HG03565 (cell line): ENCODE data around the gene MMAA.
"Not testable (repeated sequence)": the region's sequence is repeated elsewhere in the genome, so short reads cannot be mapped to it uniquely, and the experiment has no call there.

Experiments used
- ATAC-seq: cut with Tn5 transposase; IDR thresholded peaks from one replicate; pipeline ENCODE4 v1.9.1; 2021; ENCODE audit warnings: mild to moderate bottlenecking, moderate library complexity; ENCODE audit not compliant: unreplicated experiment

MMAA gene

DNA sequence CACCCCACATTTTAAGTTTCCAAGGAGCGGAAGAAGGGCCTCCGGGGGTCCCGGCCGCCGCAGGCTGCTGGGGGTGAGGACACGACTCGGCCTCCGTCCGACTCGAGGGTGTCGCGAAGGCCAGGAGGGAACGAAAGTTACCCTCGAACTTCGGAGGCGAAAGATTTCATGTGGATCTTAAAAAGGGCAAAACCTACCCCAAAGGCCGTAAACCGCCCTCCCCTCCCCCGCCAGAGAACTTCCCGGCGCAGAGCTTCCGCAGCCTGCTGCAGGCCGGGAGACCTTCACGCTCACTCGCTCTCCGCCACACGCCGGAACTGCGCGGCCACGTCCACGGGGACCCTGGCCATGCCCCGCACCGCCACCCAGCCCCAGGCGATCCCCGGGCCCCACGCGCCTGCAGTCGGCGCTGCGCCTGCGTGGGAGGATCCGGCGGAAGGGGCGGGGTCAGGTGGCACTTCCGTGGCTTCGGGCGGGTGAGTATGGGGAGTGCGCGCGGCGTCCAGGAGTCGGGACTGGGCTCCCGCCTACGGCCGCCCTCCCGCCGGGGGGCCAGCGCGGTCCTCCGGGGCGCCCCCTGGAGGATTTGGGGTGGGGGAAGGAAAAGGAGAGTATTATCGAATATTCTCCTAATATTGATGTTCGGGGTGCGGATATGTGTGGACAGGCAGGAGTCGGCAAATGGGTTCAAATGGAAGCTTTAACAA is at the start of gene MMAA:
TSS of gene MMAA (plus strand) at position 454 of the 707 bp plus-strand sequence. CDS start 19,755 bp downstream, outside the sequence.
- peak; percentile 80 for ATAC-seq

DNA sequence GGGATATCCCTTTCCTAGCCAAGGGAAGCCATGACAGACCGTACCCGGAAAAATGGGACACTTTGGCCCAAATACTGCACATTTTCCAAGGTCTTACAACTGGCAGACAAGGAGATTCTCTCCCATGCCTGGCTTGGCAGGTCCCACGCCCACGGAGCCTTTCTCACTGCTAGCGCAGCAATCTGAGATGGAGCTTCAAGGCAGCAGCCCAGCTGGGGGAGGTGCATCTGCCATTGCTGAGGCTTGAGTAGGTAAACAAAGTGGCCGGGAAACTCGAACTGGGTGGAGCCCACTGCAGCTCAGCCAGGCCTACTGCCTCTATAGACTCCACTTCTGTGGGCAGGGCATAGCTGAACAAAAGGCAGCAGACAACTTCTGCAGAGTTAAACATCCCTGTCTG is 44.6 kb upstream of the MMAA start:
- not testable (repeated sequence) for ATAC-seq

DNA sequence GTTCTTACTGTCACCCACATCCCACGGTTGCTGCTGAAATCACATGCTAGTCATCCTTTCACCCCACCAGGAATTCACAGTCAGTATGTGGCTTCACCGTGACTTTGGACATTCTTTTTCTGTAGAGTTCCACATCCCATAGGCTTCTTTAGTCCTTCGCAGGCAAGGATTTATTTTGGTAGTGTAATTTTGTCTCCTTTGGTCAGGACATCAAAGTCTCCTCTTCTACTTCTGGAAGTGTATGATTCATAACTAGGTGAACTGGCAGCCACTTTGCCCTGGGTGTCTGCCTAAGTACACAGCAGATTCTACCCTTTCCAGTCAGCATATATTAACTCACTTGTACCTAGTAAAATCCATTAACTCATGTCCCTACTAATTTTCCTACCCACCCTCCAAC is 38.3 kb upstream of the MMAA start:
- no peak for ATAC-seq

DNA sequence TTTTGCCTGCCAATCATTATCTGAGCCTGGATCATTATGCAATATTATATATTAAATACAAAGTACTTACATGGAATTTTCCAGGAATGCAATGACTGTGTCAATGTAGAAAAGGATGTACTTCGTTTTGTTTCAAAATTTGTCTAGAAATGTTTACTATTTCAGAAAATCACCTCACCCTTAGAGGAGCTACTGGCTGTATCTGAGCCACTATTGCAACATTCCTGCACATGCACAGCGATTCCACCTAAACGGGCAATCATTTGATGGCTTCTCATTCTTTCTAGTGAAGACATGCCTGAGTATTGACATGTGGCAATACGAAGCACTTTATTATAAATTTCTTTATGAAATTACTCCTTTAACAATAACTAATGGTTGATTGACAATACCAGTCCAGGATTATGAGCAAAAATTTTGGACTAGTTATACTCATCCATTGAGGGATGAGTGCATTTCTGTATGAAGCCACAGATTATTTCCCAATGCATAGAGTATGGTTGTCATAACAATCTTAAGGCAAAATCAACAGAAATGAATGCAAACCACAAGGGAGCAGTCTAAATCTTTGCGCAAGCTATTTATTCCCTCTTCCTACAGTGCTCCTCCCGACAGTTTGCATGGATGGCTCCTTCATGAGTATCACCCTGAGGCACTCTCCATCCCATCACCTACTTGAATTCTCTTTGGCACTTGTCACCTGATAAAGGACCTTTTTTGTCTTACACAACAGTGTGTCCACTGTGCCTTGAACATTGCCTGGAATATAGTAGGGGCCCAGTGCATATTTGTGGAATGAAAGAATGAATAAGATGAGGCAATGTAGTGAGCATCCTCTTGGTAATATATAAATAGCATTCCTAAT is 35.8 kb upstream of the MMAA start:
- no peak for ATAC-seq

DNA sequence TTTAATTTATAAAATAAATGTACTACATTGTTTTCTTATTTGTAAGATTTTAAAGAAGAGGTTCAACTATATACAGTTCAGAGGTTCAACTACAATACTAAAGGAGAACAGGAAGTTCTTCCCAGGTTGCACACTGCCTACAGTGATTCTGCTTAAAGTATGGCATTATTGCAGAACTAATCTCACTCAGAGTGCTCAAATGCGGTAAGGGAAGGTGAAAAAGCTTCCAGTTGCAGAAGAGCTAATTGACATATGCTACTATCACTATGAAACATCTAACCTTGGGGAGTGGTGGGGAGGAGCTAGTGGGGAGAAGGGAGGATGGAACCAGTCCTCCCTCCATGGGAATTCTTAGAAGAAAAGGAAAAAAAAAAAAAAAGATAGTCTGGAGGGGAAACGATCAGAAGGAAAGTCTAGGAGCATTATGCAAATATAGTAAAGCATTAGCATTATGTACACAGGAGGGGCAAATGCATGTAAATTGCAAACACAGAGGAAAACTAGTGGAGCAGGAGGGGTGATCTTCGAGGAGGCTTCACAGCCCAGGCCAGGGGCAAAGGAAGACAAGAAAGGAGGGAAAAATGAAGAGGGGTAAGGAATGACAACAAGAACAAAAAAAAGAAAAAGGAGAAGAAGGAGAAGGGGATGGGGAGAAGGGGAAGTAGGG is 32.0 kb upstream of the MMAA start:
- ATAC-seq = no peak

DNA sequence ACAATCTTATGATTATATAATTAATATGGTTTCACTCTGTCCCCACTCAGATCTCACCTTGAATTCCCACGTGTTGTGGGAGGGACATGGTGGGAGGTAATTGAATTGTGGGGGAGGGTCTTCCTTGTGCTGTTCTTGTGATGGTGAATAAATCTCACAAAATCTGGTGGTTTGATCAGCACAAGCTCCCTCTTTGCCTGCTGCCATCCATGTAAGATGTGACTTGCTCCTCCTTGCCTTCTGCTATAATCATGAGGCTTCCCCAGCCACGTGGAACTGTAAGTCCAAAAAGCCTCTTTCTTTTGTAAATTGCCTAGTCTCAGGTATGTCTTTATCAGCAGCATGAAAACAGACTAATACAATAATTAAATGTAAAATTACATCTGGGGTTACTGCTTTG is 29.8 kb upstream of the MMAA start:
- ATAC-seq = not testable (repeated sequence)

DNA sequence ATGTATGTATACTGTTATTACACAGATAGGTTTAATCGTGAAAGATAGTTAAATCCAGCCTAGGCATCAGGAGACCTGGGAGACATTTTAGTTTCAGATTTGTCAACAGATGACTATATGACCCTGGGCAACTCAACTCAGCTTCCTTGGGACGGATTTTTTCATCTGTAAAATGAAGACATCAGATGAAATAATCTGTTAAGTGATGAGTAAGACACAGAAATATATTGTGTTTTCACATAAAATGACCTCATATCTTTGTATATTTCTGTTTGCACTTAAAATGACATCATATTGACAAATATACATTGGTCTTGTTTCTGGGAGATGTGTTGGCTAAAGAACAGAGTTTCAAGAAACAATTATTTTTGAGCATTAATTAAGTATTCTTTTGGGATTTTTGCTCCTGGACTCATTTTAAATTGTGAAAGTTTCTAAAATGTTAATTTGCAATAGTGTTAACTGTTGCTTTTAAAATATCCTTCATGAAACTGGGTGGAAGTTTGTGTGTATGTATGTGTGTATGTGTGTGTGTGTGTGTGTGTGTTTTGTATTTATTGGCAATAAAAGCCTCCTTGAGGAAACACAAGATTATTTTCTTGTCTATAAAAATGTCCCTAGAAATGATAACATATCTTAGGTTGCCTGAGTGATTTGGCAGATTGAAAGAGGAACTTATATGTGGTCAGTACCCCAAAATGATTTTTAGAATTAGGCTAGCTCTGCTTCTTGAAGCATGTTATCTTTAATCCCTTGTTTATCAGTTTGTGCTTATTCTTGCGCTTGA is 29.1 kb upstream of the MMAA start:
- no peak for ATAC-seq

DNA sequence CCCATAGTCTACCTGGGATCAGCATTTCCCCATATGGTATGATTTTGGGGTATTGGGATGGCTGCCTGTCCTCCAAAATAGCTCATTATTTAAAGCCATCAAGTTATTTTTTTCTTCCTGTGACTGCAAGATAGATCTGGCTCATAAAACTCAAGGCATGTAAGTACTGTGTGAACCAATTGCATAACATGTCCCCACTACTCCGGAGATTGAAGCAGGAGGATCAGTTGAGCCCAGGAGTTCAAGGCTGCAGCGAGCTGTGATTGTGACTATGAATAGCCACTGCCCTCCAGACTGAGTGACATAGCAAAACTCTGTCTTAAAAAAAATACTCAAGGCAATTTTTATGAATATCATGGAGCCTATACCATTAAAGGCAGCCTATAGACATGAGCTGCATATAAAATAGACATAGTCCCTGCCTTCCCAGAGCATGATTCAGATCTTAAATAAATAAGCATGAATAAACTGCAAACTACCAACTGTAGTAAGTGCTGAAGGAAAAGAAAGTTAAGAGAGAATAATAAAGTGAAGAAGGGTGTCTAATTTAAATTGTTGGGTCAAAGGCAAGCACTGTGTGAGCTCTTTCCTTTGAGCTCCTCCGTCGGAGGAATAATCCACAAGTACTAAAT is 16.9 kb upstream of the MMAA start:
- no peak for ATAC-seq

DNA sequence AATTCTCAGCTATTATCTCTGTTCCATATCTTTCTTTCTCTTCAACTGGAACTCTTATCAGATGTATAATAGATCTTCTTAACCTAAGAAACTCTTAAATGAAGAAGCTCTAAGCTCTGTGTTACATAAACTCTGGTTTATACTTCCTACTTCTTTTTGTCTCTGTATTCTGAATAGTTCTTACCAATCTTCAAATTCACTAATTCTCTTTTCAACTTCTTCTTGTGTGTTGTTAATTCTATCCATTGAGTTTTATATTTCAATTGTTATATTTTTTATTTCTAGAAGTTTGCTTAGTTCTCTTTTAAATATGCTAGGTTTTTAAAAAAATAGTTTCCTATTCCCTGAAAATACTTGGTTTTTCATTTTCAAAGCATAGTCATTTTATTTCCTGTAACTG is 13.2 kb upstream of the MMAA start:
- ATAC-seq = no peak

DNA sequence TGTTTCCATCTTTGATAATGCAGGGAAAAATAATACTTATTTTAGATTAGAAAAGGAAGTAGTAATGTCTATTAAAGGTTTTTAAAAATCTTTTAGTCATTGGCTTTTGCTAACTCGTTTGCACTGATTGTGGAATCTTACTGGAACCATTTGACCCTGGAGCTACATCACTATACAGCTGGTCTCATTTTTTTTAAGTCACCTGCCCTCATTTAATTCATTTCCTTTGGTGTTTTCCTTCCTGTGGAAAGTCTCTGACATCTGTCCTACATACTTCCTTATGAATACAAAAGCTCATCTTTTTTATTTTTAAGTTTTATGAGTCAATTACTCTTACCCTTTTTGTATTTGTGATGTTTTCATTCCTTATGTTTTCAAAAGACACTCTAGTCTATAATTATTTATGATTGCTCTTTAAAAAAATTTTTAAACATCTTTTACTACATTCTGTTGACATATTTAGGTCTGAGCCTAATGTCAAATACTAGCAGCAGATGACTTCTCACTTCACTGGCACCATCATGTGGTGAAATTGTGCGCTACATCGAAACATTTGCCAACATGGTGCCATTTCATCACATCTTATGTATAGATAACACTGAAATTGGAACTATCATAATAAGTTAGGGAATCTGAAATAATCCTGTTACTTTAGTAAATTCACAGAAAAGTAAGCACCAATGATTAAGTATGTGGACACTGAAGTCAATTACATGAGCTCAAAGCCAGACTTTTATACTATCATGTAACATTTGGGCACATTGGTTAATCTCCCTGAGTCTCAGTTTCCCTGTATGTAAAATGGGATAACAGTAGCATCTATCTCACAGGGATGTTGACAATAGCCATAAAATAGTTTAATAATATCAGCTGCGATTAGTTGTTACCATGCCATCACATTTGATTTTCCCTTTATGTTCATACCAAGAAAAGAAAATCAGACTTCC is 9.4 kb upstream of the MMAA start:
- peak; percentile 64 for ATAC-seq

DNA sequence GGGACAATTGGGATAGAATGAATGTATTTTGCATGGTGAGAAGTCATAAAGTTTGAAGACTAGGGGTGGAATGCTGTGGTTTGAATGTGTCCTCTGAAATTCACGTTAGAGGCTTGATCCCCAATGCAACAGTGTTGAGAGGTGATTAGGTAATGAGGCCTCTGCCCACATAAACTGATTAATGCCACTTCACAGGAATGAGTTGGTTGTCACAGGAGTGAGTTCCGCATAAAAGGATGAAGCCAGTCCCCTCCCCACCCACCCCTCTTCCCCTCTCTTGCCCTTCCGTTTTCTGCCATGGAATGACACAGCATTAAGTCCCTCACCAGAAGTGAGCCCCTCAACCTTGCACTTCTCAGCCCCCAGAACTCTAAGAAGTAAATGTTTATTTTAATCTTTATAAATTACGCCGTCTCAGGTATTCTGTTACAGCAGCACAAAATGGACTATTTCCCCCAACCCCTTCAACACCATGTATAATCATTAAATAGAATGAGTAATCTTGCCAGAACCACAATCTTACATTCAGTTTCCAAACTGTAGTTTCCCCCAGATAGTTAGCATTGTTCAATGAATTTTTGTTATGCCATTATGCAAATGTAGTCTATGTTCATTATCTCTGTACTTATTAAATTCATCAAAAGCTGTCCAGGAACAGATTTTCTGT is 5.5 kb upstream of the MMAA start:
- no peak for ATAC-seq

DNA sequence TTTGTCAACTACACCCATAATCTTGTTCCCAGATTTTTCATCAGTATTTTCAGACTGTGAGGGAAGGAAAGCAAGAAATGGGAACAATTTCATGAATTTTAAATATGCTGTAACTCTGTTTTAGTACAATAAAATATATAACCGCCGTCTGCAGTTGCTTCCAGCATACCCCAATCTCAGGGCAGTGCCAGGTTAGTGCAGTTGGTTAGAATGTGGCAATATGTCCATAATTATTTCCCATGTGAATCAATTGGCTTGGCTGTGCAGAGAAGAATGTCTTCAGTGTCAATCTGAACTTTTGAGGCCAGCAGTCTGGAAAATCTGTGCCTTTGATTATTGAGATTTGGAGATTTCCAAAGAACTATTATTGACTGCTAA is 5.0 kb upstream of the MMAA start:
- no peak for ATAC-seq

DNA sequence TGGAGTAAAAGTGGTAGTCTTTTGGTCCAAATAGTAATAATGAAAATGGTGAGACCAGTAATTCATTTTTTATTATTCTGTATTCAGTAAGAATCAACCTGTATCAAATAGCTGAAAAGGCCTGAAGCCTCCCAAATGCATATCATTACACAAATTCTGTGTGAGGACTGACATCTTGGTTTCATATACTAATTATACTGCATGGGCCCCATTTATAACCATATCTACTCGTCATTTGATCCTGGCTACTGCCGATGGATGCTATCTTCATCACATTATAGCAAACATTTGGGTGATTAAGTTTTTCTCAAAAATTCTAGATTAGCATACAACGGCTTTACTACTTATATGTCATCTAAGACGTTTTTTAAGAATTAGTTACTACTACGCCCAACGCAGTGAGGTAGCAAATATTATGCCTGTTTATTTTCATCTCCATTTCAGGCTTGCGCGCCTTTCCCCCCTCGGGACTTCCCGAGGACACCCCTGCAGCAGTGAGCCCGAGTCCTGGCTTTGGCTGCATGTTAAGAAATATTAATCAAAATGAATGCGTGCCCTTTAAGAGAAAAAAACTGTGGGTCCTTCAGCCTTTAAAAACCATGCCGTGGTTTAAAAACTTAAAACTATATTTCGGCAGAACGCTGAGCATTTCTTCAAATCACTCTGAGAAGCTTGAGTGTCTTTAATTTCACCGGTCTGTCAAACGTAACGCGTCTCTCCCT is 814 bp upstream of the MMAA start:
- ATAC-seq = no peak

DNA sequence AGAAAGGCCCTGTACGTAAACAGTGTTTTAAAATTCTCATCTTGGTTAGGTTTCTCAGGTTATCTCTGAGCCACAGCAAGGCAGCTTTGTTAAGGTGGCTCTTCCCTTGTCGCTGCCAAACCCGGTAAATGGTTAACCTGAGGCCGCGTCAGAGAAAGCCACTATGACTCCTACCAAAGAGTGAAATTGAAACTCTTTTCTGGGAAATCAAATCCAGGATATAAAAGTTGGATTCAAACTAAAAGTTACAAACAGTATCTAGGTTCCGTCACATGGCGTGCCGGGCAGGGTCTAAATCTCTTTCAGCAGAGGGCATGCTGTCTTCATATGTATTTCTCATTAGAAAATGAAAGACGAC is 433 bp downstream of the MMAA start:
- peak; percentile 27 for ATAC-seq

DNA sequence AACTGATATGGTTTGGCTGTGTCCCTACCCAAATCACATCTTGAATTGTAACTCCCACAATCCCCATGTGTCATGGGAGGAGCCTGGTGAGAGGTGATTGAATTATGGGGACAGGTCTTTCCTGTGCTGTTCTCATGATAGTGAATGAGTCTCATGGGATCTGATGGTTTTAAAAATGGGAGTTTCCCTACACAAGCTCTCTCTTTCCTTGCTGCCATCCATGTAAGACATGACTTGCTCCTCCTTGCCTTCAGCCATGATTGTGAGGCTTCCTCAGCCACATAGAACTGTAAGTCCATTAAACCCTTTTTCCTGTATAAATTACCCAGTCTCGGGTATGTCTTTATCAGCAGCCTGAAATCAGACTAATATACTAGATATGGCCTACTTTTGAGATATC is 2.9 kb downstream of the MMAA start:
- ATAC-seq = not testable (repeated sequence)

DNA sequence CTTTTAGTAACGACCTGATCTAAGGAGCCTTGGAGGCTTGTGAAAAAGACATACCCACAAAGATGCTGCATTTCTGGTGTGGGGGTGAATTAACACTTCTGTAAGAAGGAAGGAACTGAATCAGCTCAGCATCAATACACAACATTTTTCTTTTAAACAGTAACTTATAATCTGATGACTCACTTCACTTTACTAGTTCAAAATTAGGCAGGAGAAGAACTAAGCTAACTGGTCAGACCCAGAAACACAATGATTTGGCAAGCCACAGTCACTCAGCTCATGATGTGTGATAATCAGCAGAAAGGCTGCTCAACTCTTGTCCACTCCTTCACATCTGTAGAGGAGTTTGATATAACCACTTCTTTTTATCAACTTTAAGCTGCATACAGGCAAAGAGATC is 4.6 kb downstream of the MMAA start:
- ATAC-seq = no peak

DNA sequence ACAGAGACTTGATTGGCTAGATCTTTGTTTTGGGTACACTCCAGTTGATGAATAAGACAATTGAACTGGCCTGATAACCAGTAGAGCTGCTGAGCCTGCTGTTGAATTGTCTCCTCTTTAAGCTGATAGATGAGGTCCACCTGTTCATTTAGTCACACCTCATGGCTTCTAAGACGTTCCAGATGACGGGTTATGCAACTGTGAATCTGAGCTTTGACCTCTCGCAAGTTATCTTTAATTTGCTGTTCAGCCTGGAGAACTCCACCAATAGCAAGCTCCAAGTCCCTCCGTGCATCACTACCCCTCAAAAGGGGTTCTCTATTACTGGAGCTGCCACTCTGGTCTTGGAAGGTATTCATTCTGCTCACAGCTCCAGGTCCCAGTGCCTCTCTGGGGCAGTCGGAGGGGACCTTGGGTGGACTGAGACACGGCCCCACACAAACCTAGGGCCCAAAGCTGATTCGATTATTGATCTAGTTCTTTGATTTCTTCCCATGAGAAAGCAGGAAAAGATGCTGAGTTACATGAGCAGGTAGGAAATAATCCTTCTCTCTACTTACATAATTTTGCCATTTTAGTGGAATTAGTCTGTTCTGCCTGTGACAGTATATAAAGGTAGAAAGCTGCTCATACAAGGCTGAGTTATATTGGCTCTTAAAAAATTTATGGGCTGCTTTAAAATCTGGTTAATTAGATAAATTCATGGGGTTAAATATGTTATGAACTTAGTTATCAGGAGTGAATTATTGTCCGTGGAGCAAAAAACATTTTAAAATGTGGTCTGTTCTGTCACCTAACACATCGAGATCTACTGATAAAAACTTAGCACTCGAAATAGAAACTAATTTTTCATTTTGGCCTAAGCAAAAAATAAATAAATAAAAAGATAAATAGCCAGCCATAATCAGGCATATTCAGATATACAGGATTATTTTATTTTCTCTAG is 6.8 kb downstream of the MMAA start:
- ATAC-seq = no peak
